Coronary artery (tissue), 2 donors: ENCODE measurements around the gene PRR12.
A peak's percentile ranks its signal among the peaks of the same experiment; 100 is the strongest.

Experiments
- DNase-seq: peaks from one replicate; pipeline ENCODE4 v3.0.0-alpha.2; 2017; ENCODE audit warnings: low spot score
- H3K27ac ChIP-seq, 2 donors: fragments of 200-600 bp; sonication (generic); one replicate each; pipeline ENCODE4 v1.5.1; 2016 to 2019
- H3K4me3 ChIP-seq: fragments of 200-600 bp; sonication (generic); 2 replicates; pipeline ENCODE4 v1.5.1; 2016; ENCODE audit warnings: mild to moderate bottlenecking, moderate library complexity
- TF ChIP-seq, protein P1 (sequence below): fragments of 200-600 bp; sonication (generic); IDR thresholded peaks from one replicate; pipeline ENCODE4 v1.5.1; 2019; ENCODE audit warnings: antibody characterized with exemption

The PRR12 gene

GRCh38 chr19:49640113-49640898 is 49.3 kb downstream of the PRR12 start, which contains the start of gene RRAS:
Gene RRAS, minus strand, starts transcription at chr19:49640143. Its CDS starts 45 bp downstream, at chr19:49640098.
- Histone ChIP-seq H3K27ac (peak within 1 kb of the TSS; percentile 98 to 99), H3K4me3 (peak within 1 kb of the TSS; percentile 82)
- TF ChIP-seq, protein P1, sequence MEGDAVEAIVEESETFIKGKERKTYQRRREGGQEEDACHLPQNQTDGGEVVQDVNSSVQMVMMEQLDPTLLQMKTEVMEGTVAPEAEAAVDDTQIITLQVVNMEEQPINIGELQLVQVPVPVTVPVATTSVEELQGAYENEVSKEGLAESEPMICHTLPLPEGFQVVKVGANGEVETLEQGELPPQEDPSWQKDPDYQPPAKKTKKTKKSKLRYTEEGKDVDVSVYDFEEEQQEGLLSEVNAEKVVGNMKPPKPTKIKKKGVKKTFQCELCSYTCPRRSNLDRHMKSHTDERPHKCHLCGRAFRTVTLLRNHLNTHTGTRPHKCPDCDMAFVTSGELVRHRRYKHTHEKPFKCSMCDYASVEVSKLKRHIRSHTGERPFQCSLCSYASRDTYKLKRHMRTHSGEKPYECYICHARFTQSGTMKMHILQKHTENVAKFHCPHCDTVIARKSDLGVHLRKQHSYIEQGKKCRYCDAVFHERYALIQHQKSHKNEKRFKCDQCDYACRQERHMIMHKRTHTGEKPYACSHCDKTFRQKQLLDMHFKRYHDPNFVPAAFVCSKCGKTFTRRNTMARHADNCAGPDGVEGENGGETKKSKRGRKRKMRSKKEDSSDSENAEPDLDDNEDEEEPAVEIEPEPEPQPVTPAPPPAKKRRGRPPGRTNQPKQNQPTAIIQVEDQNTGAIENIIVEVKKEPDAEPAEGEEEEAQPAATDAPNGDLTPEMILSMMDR = no peak
- peak; percentile 100 for DNase-seq

GRCh38 chr19:49641688-49642491 is 50.9 kb downstream of the PRR12 start, which contains the start of gene SCAF1:
Gene SCAF1, plus strand, starts transcription at chr19:49642209. Its CDS starts 2,818 bp downstream, at chr19:49645027.
- Histone ChIP-seq H3K4me3 (peak within 1 kb of the TSS; percentile 93), H3K27ac (peak within 1 kb of the TSS; percentile 98 to 99)
- DNase-seq = peak; percentile 100
- TF ChIP-seq, protein P1 = no peak

DNA sequence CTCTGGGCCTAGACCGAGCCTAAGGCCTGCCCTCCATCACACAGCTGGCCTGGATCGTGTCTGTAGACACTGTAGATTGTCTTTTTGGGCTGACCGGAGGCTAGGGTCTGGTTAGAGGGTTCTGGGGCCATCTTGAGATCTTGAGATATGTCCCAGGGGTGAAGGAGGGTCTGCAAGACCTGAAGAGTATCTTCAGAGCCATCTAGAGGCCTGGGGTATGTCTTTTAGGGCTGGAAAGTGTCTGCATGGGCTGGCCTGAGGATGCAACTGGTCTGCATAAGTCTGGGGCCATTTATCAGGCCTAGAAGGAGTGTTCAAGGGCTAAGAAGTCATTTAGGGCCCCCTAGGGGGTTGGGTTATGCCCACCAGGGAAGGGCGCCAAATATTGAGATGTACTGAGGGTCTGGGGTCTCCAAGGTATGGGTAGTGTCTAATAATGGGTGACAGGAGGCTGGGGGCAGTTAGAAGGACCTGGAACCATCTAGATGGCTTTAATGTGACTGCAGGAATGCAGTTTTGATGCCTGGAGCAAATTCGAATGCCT is 51.6 kb downstream of the PRR12 start:
- TF ChIP-seq, protein P1 = no peak
- Histone ChIP-seq H3K27ac (peak overlapping the region; percentile 88 to 90), H3K4me3 (peak overlapping the region; percentile 93)
- DNase-seq = no peak

DNA sequence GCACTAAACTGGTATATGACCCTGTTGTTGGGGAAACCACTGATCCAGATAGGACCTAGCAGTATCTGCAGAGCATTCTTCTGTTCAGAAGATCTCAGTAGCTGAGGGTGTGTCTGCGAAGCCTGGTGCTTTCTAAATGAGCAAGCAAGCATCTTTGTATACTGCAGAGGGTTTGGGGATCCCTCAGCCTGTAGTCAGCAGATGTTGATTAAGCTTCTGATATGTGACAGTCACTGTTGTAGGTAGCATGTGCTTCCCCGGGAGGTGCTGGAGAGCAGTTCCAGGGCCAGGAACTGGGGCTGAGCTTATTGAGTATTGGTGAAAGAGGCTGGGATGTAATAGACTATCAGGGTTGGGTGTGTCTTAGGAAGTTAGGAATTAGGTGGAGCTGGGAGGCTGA is 52.5 kb downstream of the PRR12 start:
- Histone ChIP-seq H3K4me3 (peak overlapping the region; percentile 93), H3K27ac (no peak overlapping the region)
- no peak for DNase-seq
- TF ChIP-seq, protein P1 = no peak

GRCh38 chr19:49645592-49645991 is 54.6 kb downstream of the PRR12 start:
- TF ChIP-seq, protein P1 = no peak
- Histone ChIP-seq H3K27ac (no peak overlapping the region), H3K4me3 (no peak overlapping the region)
- DNase-seq = no peak

DNA sequence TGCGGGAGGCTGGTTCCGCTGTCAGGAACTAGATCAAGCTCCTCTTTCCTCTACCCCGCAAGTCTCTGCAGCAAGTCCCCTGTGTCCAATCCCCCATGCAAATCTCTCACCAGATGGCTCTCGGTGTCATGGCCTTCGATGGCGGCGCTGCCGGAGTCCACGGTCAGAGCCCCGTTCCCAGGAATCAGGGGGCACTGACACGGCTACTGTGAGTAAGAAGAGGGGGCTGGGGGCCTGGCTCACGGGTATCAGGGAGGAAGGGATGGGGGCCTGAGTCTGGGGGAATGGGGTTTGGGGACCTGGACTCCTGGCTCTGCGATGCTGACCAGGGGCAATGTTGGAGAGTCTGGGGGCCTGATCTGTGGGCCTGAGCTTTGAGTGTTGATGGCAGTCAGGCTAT is 55.0 kb downstream of the PRR12 start:
- Histone ChIP-seq H3K4me3 (no peak overlapping the region), H3K27ac (no peak overlapping the region)
- no peak for DNase-seq
- TF ChIP-seq, protein P1 = no peak
